ENCODE measurements around the gene HIVEP2. TPM values are rescaled to one million over a fixed set of nuclear protein-coding genes. Genes with fewer than 3 reads are reported as not detected.

Gene HIVEP2
- total RNA-seq, 2 donors from 2014 or later: 1.7 to 2.4 TPM

DNA sequence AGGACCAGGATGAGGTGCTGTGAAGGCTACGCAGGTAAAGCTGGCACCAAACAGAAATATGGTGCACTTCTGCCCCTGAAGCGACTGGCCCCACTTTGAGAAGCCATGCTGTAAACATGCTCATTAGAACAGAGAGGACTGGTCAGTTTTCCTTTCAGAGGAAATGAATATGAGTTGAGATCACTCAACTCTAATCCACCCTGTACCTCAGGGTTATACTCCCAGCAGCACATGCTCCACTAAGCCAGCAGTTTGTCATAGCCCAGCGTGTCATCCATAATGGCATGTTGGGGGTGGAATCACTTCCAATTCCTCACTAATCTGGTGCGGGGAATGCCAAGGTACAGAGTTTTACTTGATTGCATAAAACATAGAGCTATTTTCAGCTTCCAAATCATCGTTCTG, 98.1 kb downstream of the HIVEP2 start:
- Histone ChIP-seq H3K4me1 (ENCODE audit: control insufficient read depth, insufficient read depth, low read length) (peaks cover 13% of the 10 kb centered on the region), H3K36me3 (ENCODE audit: control insufficient read depth, insufficient read depth, low read length) (no peaks in the 10 kb centered on the region), H3K27me3 (ENCODE audit: control insufficient read depth, insufficient read depth, low read length, poor library complexity, severe bottlenecking) (no peaks in the 10 kb centered on the region), H3K4me3 (ENCODE audit: low read length) (no peak overlapping the region), H3K27ac (ENCODE audit: low read depth, low read length) (peak overlapping the region; percentile 97), H3K9ac (ENCODE audit: extremely low read depth, low read length, poor library complexity, severe bottlenecking) (no peak overlapping the region), H3K9me3 (ENCODE audit: control insufficient read depth, low read length) (no peaks in the 10 kb centered on the region)
- DNase-seq: peak; percentile 52
- Mint-ChIP-seq H3K4me1 (peaks cover 49% of the 10 kb centered on the region), H3K27me3 (ENCODE audit: insufficient read depth) (no peaks in the 10 kb centered on the region), H3K27ac (peak overlapping the region; percentile 71), H3K36me3 (ENCODE audit: low read depth) (no peaks in the 10 kb centered on the region), H3K4me3 (no peak overlapping the region), H3K9me3 (no peaks in the 10 kb centered on the region)
- TF ChIP-seq, protein P1, sequence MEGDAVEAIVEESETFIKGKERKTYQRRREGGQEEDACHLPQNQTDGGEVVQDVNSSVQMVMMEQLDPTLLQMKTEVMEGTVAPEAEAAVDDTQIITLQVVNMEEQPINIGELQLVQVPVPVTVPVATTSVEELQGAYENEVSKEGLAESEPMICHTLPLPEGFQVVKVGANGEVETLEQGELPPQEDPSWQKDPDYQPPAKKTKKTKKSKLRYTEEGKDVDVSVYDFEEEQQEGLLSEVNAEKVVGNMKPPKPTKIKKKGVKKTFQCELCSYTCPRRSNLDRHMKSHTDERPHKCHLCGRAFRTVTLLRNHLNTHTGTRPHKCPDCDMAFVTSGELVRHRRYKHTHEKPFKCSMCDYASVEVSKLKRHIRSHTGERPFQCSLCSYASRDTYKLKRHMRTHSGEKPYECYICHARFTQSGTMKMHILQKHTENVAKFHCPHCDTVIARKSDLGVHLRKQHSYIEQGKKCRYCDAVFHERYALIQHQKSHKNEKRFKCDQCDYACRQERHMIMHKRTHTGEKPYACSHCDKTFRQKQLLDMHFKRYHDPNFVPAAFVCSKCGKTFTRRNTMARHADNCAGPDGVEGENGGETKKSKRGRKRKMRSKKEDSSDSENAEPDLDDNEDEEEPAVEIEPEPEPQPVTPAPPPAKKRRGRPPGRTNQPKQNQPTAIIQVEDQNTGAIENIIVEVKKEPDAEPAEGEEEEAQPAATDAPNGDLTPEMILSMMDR (conservative IDR thresholded peaks at IDR 0.05): no peak
- WGBS, 2 experiments (ENCODE audit: insufficient coverage in 1 of 2, insufficient read length in 1 of 2): 74 to 87% methylated on average over 3 to 5 of the region's 5 CpGs

DNA sequence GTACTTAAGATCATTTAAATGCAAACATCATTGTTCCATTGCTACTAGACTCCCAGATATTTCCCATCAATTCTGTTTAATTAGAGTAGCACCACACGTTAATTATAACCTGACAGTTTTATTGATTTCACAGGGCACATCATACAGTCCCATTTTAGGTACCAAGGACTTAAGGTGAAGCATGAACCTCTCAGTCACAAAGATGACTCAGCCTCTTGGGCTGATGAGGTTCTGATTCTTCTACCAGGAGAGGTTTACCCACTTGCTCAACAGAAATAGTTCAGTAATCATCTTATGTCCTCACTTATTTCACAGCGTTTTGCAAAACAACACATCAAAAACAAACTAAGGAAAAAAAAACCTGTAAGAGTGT, 98.5 kb downstream of the HIVEP2 start:
- Mint-ChIP-seq H3K36me3 (ENCODE audit: low read depth) (no peaks in the 10 kb centered on the region), H3K9me3 (no peaks in the 10 kb centered on the region), H3K4me3 (no peak overlapping the region), H3K27me3 (ENCODE audit: insufficient read depth) (no peaks in the 10 kb centered on the region), H3K4me1 (peaks cover 52% of the 10 kb centered on the region), H3K27ac (peak overlapping the region; percentile 71)
- TF ChIP-seq, protein P1 (conservative IDR thresholded peaks at IDR 0.05): no peak
- WGBS, 2 experiments (ENCODE audit: insufficient coverage in 1 of 2, insufficient read length in 1 of 2): 63 to 78% methylated on average over 1 to 2 of the region's 2 CpGs
- Histone ChIP-seq H3K9ac (ENCODE audit: extremely low read depth, low read length, poor library complexity, severe bottlenecking) (no peak overlapping the region), H3K36me3 (ENCODE audit: control insufficient read depth, insufficient read depth, low read length) (no peaks in the 10 kb centered on the region), H3K9me3 (ENCODE audit: control insufficient read depth, low read length) (no peaks in the 10 kb centered on the region), H3K4me3 (ENCODE audit: low read length) (peak overlapping the region; percentile 4), H3K4me1 (ENCODE audit: control insufficient read depth, insufficient read depth, low read length) (peaks cover 13% of the 10 kb centered on the region), H3K27me3 (ENCODE audit: control insufficient read depth, insufficient read depth, low read length, poor library complexity, severe bottlenecking) (no peaks in the 10 kb centered on the region), H3K27ac (ENCODE audit: low read depth, low read length) (peak overlapping the region; percentile 97)
- no peak for DNase-seq

DNA sequence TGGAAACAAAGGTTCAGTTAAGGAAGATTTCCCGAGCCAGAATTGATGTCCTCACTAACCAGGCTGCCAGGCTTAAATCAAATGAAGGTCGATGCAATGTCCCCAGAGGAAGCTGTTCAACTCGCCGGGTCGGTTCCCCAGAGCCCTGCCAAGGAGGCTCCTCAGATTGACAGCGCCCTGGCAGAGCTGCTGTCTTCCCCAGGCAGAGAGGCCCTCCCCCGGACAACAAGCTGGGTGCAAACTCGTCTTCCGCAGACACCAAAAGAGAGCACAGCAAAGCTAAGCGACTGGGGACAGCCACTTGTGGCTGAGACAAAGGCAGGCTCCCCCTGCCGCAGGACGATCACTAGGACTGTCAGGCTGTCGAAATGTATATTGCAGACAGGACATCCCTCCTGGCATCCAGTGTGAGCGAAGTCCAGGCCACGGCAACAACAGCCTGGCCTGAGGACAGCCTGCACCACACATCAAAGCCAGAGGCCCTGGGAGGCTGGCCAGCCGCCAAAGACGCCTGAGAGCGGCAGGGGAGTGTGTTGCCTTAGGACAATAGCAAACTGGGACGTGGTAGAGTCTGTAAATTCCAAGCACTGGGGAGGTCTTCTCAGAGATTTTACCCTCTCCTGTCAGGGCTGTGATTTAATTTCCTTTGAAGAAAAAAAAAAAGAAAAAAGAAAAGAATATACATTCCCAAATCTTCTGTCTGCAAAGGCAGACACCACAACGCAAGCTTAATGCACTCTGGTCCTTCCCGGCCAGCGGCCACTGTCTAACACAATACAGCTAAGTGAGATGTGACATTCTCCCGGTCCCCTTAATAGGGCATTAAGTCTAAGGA, 99.1 kb downstream of the HIVEP2 start:
- peak overlapping the region; percentile 4 for H3K4me3 ChIP-seq (ENCODE audit: low read length)
- peak; percentile 87 for DNase-seq
- no peaks in the 10 kb centered on the region for H3K36me3 ChIP-seq (ENCODE audit: control insufficient read depth, insufficient read depth, low read length)
- no peak overlapping the region for H3K9ac ChIP-seq (ENCODE audit: extremely low read depth, low read length, poor library complexity, severe bottlenecking)
- Mint-ChIP-seq H3K4me1 (peaks cover 51% of the 10 kb centered on the region), H3K36me3 (ENCODE audit: low read depth) (no peaks in the 10 kb centered on the region), H3K4me3 (peak overlapping the region; percentile 21), H3K9me3 (no peaks in the 10 kb centered on the region), H3K27me3 (ENCODE audit: insufficient read depth) (no peaks in the 10 kb centered on the region), H3K27ac (peak overlapping the region; percentile 71)
- H3K27me3 ChIP-seq (ENCODE audit: control insufficient read depth, insufficient read depth, low read length, poor library complexity, severe bottlenecking): no peaks in the 10 kb centered on the region
- WGBS, 2 experiments (ENCODE audit: insufficient coverage in 1 of 2, insufficient read length in 1 of 2): 15 to 26% methylated on average over 13 to 23 of the region's 23 CpGs
- peak overlapping the region; percentile 97 for H3K27ac ChIP-seq (ENCODE audit: low read depth, low read length)
- peaks cover 13% of the 10 kb centered on the region for H3K4me1 ChIP-seq (ENCODE audit: control insufficient read depth, insufficient read depth, low read length)
- TF ChIP-seq, protein P1 (conservative IDR thresholded peaks at IDR 0.05): peak; percentile 17
- H3K9me3 ChIP-seq (ENCODE audit: control insufficient read depth, low read length): no peaks in the 10 kb centered on the region

All from endodermal cell (in vitro differentiated cells).